ENCODE measurements around the gene TUBA8. TPM values are rescaled to one million over a fixed set of nuclear protein-coding genes. Genes with fewer than 3 reads are reported as not detected.

Gene TUBA8
- total RNA-seq, 1 donor from 2014 or later = not detected

GRCh38 chr22:18114976-18115652, 4.5 kb downstream of the TUBA8 start:
- TF ChIP-seq, protein P1, sequence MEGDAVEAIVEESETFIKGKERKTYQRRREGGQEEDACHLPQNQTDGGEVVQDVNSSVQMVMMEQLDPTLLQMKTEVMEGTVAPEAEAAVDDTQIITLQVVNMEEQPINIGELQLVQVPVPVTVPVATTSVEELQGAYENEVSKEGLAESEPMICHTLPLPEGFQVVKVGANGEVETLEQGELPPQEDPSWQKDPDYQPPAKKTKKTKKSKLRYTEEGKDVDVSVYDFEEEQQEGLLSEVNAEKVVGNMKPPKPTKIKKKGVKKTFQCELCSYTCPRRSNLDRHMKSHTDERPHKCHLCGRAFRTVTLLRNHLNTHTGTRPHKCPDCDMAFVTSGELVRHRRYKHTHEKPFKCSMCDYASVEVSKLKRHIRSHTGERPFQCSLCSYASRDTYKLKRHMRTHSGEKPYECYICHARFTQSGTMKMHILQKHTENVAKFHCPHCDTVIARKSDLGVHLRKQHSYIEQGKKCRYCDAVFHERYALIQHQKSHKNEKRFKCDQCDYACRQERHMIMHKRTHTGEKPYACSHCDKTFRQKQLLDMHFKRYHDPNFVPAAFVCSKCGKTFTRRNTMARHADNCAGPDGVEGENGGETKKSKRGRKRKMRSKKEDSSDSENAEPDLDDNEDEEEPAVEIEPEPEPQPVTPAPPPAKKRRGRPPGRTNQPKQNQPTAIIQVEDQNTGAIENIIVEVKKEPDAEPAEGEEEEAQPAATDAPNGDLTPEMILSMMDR (conservative IDR thresholded peaks at IDR 0.05; ENCODE audit: low read depth, low read length) = no peak
- DNase-seq (ENCODE audit: low read depth) = no peak
- no peak overlapping the region for H3K4me3 ChIP-seq (ENCODE audit: low read depth, low read length)

DNA sequence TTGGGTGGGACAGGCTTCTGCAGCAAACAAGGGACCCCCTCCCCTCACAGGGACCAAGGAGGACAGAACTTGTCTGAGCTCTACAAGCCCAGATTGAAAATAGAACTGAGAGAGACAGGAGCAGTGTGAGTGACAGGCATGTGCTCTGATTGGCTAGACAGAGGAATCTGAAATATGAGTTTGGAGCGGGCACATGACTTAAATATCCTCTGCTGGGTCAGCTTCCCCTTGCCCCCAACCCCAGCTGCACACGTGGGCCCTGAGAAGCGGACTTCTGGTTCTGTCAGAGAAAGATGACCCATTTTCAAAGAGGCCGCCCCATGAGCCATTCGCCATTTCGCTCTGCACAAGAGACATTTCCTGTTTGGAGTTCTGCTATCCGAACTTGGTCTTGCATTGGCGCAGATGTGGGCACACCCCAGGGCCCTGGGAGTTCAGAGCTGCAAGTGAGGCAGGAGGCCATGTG, 5.3 kb downstream of the TUBA8 start:
- no peak for DNase-seq (ENCODE audit: low read depth)
- H3K4me3 ChIP-seq (ENCODE audit: low read depth, low read length) = no peak overlapping the region
- TF ChIP-seq, protein P1 (conservative IDR thresholded peaks at IDR 0.05; ENCODE audit: low read depth, low read length) = no peak

GRCh38 chr22:18116634-18117033, 6.0 kb downstream of the TUBA8 start:
- TF ChIP-seq, protein P1 (conservative IDR thresholded peaks at IDR 0.05; ENCODE audit: low read depth, low read length) = no peak
- H3K4me3 ChIP-seq (ENCODE audit: low read depth, low read length) = no peak overlapping the region
- no peak for DNase-seq (ENCODE audit: low read depth)

DNA sequence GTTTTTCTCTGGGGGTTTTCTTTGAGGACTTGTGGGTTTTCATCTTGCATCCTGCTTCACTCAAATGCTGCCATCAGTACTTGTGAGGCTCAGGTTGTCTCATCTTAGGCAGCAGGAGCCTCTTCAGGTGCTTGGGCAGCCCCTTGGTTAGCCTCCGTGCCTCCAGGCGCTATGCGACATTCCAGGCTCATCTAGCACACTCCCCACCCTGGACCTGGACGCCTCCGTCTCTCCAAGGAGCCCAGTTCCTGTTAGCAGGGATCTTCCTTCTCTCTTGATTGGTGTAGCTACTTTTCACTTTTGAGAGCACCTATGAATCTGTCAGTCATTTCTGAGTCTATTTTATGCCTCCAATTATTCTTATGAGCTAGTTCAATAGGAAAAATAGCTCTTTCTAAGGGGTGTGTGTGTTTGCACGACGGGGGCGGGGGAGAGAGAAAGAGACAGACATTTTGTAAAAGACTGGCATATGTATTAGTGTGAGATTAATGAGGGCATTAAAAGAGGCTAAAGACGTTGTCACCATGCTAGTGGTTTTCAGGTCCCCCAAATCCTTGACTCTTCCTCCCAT, 7.8 kb downstream of the TUBA8 start:
- no peak for DNase-seq (ENCODE audit: low read depth)
- TF ChIP-seq, protein P1 (conservative IDR thresholded peaks at IDR 0.05; ENCODE audit: low read depth, low read length) = no peak
- H3K4me3 ChIP-seq (ENCODE audit: low read depth, low read length) = no peak overlapping the region

- no peak overlapping the region for H3K4me3 ChIP-seq (ENCODE audit: low read depth, low read length)
- no peak for DNase-seq (ENCODE audit: low read depth)
- TF ChIP-seq, protein P1 (conservative IDR thresholded peaks at IDR 0.05; ENCODE audit: low read depth, low read length) = no peak
Measured at GRCh38 chr22:18119409-18120110, 9.0 kb downstream of the TUBA8 start.

DNA sequence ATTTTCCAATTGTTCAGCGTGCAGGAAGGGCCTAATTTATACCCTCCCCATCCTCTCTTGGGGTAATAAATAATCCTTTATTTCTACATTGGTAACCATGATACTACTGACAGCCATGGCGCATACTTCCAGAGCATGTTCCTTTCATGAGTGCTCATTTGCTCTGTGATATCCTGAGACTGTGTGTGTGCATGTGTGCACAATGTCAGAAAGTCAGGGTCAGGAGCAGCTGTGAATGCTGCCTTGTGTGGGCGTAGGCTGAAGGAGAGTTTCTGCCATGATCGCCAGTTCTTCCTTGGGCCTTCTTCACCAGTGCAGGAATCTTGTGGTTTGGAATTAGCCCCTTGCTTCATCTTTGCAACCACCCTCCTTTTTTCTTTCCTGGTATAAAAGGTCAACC, 10.2 kb downstream of the TUBA8 start:
- TF ChIP-seq, protein P1 (conservative IDR thresholded peaks at IDR 0.05; ENCODE audit: low read depth, low read length) = no peak
- DNase-seq (ENCODE audit: low read depth) = no peak
- no peak overlapping the region for H3K4me3 ChIP-seq (ENCODE audit: low read depth, low read length)

All from epithelial cell of proximal tubule (primary cell).